ENCODE measurements around the gene CCDC149. TPM values are rescaled to one million over a fixed set of nuclear protein-coding genes. Genes with fewer than 3 reads are reported as not detected.

CCDC149 gene
- total RNA-seq, 1 experiment from 2014 or later, result 7.9 TPM

DNA sequence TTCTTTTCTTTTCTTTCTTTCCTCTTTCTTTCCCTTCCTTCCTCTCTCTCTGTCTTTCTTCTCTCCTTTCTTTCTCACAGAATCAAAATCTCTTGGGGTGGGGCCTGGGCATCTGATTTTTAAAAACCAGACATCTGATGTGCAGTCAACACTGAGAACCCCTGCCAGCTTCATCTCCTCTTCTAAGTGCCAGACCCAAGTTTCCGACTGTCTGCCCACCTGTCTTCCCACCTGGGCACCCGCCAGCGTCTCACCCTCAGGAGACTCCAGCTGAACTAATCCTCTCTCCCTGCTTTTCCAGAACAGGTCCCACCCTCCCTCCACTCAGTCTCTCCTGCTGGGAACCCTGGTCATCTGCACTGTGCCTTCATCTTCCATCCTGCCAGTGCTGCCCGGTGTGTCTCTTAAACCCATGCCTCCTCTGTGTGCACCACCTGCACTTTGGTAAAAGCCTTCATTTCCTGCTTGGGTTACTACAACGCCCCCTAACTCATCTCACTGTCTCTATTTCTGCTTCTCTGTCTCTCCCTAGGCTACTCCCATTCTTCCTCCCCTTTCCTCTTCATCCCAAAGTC lies 114.7 kb downstream of the CCDC149 start:
- Histone ChIP-seq H4K20me1 (ENCODE audit: low read length) (no peaks in the 10 kb centered on the region), H3K9me3 (ENCODE audit: low read length) (no peaks in the 10 kb centered on the region), H3K4me1 (ENCODE audit: insufficient read depth, low read length) (peaks cover 24% of the 10 kb centered on the region), H3K4me2 (ENCODE audit: low read length) (no peak overlapping the region), H2AFZ (ENCODE audit: low read length) (no peak overlapping the region), H3K4me3 (ENCODE audit: low read length) (no peak overlapping the region), H3K27ac (ENCODE audit: low read length) (no peak overlapping the region), H3F3A (ENCODE audit: low read length, unreplicated experiment) (no peaks in the 10 kb centered on the region), H3K27me3 (ENCODE audit: low read length) (no peaks in the 10 kb centered on the region), H3K9me2 (replicated peaks; ENCODE audit: low read length) (no peaks in the 10 kb centered on the region), H3K9ac (ENCODE audit: low read length) (no peak overlapping the region), H3K79me2 (ENCODE audit: low read length) (no peaks in the 10 kb centered on the region), H3K36me3 (ENCODE audit: low read depth, low read length) (no peaks in the 10 kb centered on the region)
- ATAC-seq (no peak), DNase-seq (no peak)
- no TSS peak for BruUV-seq (replicated peaks)
- POLR2A ChIA-PET (ENCODE audit: unreplicated experiment), result interaction anchor here (0.6 kb wide), 1 partner anchor 214 kb away, joined by 3 read pairs; the partner anchor contains the start of gene DHX15
- intact Hi-C loops (cut with micrococcal nuclease), result loop anchor here (5.0 kb wide), 2 partner anchors 44 to 114 kb away; partner anchors contain the start of gene CCDC149
- CTCF ChIA-PET, result no interaction called here
- TF ChIP-seq CTCF (conservative IDR thresholded peaks at IDR 0.05; ENCODE audit: low read depth, low read length) (no peak), EZH2phosphoT487 (IDR thresholded peaks at IDR 0.05; ENCODE audit: borderline replicate concordance, low read length) (no peak), EZH2 (IDR thresholded peaks at IDR 0.05; ENCODE audit: low read length, unreplicated experiment) (no peak)

DNA sequence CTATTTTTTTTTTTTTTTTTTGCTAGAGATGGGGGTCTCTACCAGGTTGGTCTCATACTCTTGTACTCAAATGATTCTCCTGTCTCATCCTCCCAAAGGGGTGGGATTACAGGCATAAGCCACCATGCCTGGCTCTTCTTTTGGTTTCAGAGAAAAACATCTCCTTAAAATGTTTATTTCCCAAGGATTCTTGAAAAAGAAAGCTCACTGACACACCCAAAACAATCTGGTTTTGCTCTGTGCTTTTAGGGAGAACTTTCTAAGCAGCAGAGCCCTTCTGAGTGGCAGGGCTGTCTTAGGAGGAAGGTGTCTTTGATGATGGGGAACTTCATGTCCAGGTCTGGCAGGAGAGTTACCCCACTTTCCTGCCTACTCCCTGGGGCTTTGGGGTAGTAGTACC lies 116.2 kb downstream of the CCDC149 start:
- DNase-seq (no peak), ATAC-seq (no peak)
- Histone ChIP-seq H3K9ac (ENCODE audit: low read length) (no peak overlapping the region), H3K4me1 (ENCODE audit: insufficient read depth, low read length) (peaks cover 24% of the 10 kb centered on the region), H3K4me2 (ENCODE audit: low read length) (no peak overlapping the region), H3K27me3 (ENCODE audit: low read length) (no peaks in the 10 kb centered on the region), H2AFZ (ENCODE audit: low read length) (no peak overlapping the region), H3K9me2 (replicated peaks; ENCODE audit: low read length) (no peaks in the 10 kb centered on the region), H3K4me3 (ENCODE audit: low read length) (no peak overlapping the region), H3F3A (ENCODE audit: low read length, unreplicated experiment) (no peaks in the 10 kb centered on the region), H3K27ac (ENCODE audit: low read length) (no peak overlapping the region), H3K36me3 (ENCODE audit: low read depth, low read length) (no peaks in the 10 kb centered on the region), H4K20me1 (ENCODE audit: low read length) (no peaks in the 10 kb centered on the region), H3K9me3 (ENCODE audit: low read length) (no peaks in the 10 kb centered on the region), H3K79me2 (ENCODE audit: low read length) (no peaks in the 10 kb centered on the region)
- TF ChIP-seq EZH2 (IDR thresholded peaks at IDR 0.05; ENCODE audit: low read length, unreplicated experiment), result no peak
- TF ChIP-seq EZH2phosphoT487 (IDR thresholded peaks at IDR 0.05; ENCODE audit: borderline replicate concordance, low read length), result no peak
- no peak for TF ChIP-seq CTCF (conservative IDR thresholded peaks at IDR 0.05; ENCODE audit: low read depth, low read length)
- intact Hi-C loops (cut with micrococcal nuclease), result loop anchor here (5.0 kb wide), 2 partner anchors 46 to 116 kb away; partner anchors contain the start of gene CCDC149
- ChIA-PET POLR2A (ENCODE audit: unreplicated experiment) (no interaction called here), CTCF (no interaction called here)
- no TSS peak for BruUV-seq (replicated peaks)

DNA sequence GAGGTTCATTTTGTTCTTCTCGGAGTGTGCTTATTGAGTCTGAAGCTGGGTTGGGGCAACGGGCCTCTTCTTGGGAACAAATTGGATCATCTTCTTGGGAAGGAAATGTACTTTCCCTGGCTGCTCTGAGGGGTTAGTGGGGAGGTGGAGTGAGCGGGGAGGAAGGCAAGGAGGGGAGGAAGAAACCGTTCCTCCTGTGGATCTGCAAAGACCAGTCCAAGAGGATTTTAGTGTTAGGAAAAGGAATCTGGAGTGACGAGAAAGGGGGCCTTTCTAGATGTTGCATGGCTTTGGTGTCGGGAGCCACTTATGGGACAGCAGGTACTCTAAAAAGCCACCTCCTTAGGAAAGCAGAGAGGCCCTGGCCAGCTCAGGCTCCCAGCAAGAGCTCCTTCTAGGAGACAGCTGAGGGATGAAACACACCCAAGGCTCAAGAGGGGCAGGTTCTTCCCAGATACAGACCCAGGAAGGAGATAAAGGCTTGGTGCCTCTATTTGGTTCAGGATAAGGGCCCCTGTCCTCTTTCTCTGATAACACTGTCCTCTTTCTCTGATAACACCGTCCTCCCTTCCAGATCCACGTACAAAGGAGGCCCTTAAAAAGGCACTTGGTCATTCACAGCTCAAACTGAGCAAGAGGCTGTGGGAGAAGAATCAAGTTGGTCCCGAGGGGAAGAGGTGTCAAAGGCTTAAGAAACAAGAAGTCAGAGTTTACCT lies 117.0 kb downstream of the CCDC149 start:
- DNase-seq, result no peak
- Histone ChIP-seq H3K27me3 (ENCODE audit: low read length) (no peaks in the 10 kb centered on the region), H3K9ac (ENCODE audit: low read length) (peak overlapping the region; percentile 50), H3K36me3 (ENCODE audit: low read depth, low read length) (no peaks in the 10 kb centered on the region), H3K4me1 (ENCODE audit: insufficient read depth, low read length) (peaks cover 24% of the 10 kb centered on the region), H3K4me3 (ENCODE audit: low read length) (peak overlapping the region; percentile 63), H3K27ac (ENCODE audit: low read length) (peak overlapping the region; percentile 25), H3K9me3 (ENCODE audit: low read length) (no peaks in the 10 kb centered on the region), H3K9me2 (replicated peaks; ENCODE audit: low read length) (no peaks in the 10 kb centered on the region), H3F3A (ENCODE audit: low read length, unreplicated experiment) (no peaks in the 10 kb centered on the region), H3K79me2 (ENCODE audit: low read length) (no peaks in the 10 kb centered on the region), H4K20me1 (ENCODE audit: low read length) (no peaks in the 10 kb centered on the region), H2AFZ (ENCODE audit: low read length) (peak overlapping the region; percentile 71), H3K4me2 (ENCODE audit: low read length) (peak overlapping the region; percentile 84)
- TSS peak; percentile 78 for BruUV-seq (replicated peaks)
- ATAC-seq, result peak; percentile 6
- ChIA-PET POLR2A (ENCODE audit: unreplicated experiment) (interaction anchor here (0.6 kb wide), 1 partner anchor 213 kb away, joined by 6 read pairs; no protein-coding TSS in a partner anchor), CTCF (no interaction called here)
- intact Hi-C loops (cut with micrococcal nuclease), result loop anchor here (1.0 to 5.0 kb wide), 6 partner anchors 43 to 323 kb away; partner anchors contain the start of gene CCDC149
- TF ChIP-seq EZH2phosphoT487 (IDR thresholded peaks at IDR 0.05; ENCODE audit: borderline replicate concordance, low read length), result no peak
- TF ChIP-seq CTCF (conservative IDR thresholded peaks at IDR 0.05; ENCODE audit: low read depth, low read length), result no peak
- TF ChIP-seq EZH2 (IDR thresholded peaks at IDR 0.05; ENCODE audit: low read length, unreplicated experiment), result no peak
